GM19023 (cell line): ENCODE measurements around the gene ADK.
"Not testable (repeated sequence)": the region's sequence is repeated elsewhere in the genome, so short reads cannot be mapped to it uniquely, and the experiment has no call there.

ENCODE experiments used
- ATAC-seq: cut with Tn5 transposase; IDR thresholded peaks from one replicate; pipeline ENCODE4 v1.9.1; 2021; ENCODE audit warnings: mild to moderate bottlenecking, moderate library complexity; ENCODE audit not compliant: unreplicated experiment

ADK gene

DNA sequence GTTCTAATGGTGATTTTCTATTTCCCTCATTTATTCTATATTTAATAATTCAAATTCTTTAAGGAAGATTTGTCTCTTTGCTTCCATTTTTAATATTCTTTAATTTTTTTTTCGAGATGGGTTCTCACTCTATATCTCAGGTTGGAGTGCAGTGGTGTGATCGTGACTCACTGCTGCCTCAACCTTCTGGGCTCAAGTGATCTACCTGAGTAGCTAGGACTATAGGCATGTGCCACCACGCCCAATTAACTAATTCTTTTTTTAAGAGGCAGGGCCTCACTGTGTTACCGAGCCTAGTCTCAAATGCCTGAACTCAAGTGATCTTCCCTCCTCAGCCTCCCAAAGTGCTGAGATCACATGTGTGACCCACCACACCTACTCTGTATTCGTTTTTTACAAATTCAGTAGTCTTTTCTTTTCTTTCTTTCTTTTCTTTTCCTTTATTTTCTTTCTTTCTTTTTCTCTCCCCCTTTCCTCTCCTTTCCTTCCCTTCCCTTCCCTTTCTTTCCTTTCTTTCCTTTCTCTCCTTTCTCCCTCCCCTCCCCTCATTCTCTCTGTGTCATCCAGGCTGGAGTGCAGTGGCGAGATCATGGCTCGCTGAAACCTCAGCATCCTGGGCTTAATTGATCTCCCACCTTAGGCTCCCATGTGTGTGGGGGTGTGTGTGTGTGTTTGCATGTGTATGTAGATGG, 323.1 kb downstream of the ADK start:
- no peak for ATAC-seq

DNA sequence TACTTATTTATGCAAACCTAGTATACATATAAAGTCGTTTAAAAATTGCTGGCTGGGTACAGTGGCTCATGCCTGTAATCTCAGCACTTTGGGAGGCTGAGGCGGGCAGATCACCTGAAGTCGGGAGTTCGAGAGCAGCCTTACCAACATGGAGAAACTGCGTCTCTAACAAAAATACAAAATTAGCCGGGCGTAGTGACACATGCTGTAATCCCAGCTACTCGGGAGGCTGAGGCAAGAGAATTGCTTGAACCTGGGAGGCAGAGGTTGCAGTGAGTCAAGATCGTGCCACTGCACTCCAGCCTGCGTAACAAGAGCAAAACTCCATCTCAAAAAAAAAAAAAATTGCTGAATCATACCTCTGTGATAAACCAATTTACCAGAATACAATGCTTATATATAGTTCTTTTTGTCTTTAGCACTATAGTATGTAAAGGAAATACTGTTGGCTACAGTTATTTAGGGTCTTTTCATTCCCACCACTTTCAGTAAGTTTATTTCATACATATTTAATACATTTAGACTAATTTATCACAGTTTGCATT, 325.2 kb downstream of the ADK start:
- ATAC-seq: not testable (repeated sequence)

DNA sequence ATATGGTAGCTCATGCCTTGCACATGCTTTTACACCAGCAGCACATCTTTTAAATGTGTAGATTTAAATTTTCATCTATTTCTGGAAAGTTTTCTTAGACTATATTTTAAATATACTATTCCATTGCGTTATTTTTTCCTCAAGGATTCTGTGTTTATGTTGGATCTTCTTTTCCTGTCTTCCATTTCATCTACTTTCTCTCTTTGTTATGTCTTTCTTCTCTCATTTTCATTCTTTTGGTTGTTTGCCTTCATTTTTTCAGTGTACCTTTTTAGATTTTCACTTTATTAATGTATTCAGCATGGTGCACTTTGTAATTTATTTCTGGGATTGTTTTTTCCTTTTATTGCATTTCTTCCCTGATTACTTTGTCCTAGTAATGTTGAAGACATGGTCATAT, 329.8 kb downstream of the ADK start:
- ATAC-seq: no peak

DNA sequence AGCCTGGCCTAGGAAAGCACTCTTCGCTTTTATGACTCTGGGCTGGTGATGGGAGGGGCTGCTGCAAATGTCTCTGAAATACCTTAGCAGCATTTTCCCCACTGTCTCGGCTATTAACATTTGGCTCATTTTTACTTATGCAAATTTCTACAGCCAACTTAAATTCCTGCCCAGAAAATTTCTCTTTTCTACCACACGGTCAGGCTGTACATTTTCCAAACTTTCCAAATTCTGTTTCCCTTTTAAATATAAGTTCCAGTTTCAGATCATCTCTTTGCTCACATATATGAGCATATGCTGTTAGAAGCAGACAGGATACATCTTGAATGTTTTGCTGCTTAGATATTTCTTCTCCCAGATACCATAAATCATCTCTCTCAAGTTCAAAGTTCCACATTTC, 332.3 kb downstream of the ADK start:
- no peak for ATAC-seq

DNA sequence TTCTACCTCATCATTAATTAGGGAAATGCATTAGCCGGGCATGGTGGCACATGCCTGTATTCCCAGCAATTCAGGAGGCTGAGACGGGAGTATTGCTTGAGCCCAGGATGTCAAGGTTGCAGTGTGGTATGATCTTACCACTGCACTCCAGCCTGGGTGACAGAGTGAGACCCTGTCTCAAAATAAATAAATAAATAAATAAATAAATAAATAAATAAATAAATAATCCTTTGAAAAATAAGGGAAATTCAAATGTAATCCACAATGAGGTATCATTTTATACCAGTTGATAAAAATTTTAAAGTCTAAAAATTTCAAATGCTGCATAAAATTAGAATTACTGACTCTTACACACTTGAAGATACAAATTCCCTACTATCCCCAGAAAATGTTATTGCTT, 334.3 kb downstream of the ADK start:
- ATAC-seq: no peak

DNA sequence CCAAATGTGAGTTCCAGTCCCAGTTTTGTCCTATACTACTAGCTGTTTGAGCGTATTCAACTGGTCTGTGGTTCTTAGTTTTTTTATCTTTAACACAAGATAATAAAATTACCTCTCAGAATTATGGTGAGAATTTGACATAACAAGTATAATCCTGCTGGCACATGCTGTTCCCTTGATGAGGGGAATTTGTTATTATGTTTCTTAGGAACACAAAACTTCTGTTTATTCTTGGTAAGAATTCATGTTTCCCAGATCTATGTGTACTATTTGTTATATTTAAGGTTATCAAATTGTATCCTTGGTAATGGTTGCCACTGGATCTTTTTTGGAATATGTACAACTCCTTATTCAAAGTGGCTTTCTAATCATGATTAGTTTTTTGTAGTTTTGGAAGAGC, 335.6 kb downstream of the ADK start:
- no peak for ATAC-seq

DNA sequence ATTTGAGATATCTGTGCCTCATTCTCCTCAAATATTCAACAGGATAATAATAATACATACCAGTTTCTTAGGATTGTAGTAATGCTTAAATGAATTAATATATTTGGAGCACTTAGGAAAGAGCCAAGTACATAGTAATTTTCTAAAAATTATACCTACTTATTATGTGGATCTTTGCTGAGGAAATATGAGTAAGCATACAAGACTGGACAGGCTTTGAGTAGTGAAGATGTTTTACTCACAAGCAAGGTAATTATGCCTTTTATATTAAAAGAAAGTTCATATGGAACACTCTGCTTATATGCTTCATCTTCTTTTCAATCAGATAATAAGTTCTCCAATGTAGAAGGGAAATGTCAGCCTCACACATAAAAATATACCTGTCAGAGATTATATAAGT, 337.9 kb downstream of the ADK start:
- ATAC-seq: no peak

DNA sequence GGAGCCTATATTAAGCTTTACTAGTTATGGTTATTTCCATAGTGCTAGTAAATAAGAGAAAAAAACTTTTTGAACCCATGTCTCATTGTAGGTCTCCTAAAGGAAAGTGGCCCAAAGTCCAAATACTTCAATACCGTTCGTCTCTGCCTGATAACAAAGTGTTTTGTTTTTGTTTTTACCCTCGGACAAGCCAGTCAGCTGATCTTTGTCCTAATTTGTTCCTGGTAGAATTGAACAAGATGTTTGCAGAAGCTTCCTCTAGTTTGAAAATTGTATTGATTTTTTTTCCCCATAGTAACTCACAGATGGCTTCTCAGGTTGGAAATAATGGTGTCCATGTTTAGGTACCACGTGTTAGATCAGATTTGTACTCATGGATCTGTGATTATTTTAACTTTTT, 339.5 kb downstream of the ADK start:
- no peak for ATAC-seq

DNA sequence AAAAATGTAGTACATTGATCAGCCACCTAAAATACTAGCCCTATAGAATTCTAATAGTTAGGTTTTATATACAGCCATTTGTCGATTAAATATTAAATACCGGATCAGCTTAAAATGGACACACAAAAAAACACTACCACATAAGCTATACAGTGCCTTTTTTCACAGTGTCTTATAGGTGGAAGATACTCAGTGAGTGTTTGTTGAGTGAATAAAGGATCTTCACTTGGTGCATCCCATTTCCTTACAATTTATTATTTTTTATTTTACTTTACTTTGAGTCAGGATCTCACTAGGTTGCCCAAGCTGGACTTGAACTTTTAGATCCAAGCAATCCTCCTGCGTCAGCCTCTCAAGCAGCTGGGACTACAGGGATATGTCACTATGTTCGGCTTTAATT, 340.0 kb downstream of the ADK start:
- no peak for ATAC-seq

DNA sequence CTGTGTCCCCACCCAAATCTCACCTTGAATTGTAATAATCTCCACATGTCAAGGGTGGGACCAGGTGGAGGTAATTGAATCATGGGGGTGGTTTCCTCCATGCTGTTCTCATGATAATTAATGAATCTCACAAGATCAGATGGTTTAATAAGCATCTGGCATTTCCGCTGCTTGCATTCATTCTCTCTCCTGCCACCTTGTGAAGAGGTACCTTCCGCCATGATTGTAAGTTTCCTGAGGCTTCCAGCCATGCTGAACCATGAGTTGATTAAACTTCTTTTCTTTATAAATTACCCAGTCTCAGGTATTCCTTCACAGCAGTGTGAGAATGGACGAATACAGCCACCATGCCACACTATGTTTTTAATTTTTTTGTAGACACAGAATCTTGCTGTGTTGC, 345.3 kb downstream of the ADK start:
- ATAC-seq: not testable (repeated sequence)

DNA sequence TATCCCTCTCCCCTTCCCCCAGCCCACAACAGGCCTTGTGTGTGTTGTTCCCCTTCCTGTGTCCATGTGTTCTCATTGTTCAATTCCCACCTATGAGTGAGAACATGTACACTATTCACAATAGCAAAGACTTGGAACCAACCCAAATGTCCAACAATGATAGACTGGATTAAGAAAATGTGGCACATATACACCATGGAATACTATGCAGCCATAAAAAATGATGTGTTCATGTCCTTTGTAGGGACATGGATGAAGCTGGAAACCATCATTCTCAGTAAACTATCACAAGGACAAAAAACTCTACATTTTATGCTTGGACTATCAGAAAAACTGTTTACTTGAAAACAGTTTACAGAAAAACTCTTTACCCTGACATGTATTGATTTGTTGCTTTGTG, 347.6 kb downstream of the ADK start:
- ATAC-seq: not testable (repeated sequence)

DNA sequence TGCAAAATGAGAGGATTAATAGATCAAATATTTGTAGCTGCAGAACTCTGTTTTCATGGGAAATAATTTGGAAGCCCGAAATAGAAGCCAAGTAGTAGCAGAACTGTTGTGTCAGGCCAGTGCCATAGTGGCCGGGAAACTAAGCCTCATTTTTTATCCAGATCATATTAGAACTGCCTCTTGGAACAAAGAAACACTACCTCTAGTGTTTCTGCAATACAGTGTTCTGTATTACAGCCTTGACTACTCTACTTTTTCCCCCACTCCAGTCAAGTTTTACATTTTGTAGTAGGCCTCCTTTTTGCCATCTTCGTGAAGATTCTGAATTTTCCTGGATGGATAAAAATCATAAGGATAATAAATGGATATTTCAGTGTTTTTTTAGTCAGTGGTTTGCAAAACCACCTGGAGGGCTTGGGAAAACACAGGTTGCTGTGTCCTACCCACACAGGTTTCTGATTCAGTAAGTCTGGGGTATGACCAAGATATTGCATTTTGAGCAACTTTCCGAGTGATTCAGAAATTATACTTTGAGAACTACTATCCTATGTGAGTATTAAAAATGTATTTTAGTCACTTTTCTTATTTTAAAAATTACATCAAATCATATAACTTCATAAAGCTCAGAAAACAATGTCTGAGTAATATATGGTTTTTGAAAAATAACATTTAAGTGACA, 349.1 kb downstream of the ADK start:
- no peak for ATAC-seq

DNA sequence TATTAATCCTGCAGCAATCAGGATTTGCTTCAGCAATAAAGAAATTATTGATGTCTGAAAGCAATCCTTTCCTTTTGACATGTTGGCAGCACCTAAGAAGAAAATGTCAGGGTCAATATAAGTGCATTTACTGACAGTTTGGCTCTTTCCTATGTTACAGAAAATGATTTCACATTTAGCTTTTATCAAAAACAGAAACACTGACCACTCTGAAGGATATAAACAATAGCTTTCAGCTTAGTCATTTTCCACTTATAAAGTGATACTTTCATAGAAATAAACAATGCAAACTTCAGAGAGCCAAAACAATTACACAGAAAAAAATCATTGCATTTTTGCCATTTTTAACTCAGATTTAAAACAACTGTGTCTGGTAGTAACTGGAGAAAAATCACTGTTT, 349.8 kb downstream of the ADK start:
- no peak for ATAC-seq

DNA sequence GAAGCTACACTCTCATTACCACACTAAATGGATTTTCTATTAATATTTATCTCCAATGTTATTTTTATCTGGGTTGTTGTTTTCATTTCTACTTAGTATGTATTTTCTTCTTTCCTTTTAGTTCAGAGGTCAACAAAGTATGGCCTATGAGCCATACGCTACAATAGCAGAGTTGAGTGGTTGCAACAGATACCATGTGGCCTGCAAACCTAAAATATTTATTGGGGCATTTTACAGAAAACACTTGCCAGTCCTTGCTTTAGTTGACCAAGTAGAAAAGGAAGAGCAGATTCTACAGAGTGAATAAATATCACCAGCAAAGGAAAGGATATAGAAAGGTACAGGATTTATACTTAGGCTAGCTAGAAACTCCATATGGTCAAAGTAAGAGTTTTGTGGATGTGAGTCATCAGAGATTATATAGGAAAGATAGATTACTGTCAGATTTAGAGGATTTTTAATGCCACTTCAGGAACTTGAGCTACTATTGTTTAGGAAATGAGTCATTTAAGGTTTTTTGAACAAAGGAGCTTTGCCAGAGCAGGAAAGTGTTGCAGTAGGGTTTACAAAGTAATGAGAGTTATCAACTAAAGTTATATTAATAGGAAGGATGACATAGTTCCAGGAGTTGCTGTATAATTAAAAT, 352.1 kb downstream of the ADK start:
- no peak for ATAC-seq

DNA sequence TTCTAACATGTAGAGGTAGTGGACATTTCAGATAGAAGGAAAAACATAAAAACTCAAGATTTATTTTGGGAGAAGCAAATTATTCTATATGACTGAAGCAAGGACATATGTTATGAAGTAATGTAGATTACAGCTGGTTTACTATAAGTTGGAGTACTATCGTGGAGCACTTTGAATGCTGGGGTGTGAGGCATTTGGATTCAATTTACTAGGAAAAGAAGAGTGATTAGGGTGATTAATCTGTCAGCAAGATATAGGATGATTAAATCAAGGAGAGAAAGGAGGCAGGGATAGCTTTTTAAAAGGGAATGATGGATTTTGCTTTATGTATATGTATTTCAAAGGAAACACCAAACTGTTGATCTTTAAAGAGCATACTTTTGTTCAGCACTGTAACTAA, 356.9 kb downstream of the ADK start:
- ATAC-seq: no peak

DNA sequence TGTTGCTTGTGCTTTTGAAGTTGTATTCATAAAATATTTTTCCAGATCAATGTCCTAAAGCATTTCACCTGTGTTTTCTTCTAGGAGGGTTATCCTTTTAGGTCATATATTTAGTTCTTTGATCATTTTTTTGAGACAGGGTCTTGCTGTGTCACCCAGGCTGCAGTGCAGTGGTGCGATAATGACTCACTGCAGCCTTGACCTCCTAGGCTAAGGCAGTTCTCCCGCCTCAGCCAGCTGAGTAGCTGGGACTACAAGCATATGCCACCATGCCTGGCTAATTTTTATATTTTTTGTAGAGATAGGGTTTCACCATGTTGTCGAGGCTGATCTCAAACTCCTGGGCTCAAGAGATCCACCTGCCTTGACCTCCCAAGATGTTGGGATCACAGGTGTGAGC, 359.6 kb downstream of the ADK start:
- no peak for ATAC-seq

DNA sequence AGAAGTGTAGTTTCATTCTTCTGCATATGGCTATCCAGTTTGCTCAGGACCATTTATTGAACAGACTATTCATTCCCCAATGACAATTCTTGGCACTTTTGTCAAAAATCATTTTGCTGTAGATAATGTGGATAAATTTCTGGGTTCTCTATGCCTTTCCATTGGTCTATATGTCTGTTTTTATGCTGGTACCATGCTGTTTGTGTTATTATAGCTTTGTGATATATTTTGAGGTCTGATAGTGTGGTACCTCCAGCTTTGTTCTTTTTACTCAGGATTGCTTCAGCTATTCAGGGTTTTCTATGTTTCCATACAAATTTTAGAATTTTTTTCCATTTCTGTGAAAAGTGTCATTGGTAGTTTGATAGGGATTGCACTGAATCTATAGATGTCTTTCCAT, 360.0 kb downstream of the ADK start:
- ATAC-seq: no peak

DNA sequence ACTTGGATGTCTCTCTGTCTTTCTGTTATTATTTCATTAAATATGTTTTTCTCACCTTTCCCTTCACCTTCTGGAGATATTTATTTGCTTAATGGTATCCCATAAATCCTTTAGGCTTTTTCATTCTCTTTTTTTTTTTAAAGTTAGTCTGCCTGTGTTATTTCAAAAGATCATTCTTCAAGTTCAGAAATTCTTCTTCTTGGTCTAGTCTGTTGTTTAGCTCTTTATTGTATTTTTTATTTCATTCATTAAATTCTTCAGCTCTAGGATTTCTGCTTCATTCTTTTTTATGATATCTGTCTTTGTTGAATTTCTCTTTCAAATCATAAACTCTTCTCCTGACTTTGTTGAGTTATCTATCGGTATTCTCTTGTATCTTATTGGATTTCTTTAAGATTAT, 363.3 kb downstream of the ADK start:
- ATAC-seq: no peak

DNA sequence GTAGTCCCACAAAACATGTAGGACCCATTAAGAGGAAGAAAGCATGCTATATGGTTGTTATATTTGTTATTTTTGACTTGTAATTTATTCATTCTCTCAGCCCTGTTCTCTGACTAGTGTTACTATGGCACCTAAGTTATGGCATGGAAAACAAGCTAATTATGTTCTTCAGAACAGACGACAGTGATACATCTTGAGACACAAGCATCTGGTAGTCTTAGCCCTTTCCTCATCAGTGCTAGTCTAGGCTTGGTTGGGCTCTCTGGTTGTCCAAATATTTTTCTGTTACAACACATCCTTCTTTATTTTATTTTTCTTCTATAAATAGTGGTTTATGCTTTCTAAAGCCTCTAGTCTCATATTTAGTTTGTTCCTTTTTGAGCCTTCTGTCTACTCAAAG, 367.0 kb downstream of the ADK start:
- no peak for ATAC-seq

DNA sequence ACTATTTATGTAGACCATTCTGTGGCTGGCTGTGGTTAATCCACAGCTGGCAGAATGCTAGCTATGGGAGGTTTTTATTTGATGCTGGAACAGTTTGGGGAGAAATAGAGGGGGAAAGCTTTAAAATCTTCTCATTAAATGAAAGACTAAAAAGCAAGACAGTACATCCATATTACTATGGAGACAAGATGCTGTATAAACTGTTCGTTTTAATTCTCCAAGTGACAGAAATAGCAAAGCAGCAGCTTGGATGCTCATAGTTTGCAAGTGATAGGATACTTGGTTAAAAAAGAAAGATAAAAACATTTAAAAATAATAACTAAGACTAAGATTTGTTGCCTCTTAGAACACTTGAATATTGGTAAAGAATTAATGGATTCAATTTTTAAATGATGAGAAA, 370.5 kb downstream of the ADK start:
- ATAC-seq: no peak

DNA sequence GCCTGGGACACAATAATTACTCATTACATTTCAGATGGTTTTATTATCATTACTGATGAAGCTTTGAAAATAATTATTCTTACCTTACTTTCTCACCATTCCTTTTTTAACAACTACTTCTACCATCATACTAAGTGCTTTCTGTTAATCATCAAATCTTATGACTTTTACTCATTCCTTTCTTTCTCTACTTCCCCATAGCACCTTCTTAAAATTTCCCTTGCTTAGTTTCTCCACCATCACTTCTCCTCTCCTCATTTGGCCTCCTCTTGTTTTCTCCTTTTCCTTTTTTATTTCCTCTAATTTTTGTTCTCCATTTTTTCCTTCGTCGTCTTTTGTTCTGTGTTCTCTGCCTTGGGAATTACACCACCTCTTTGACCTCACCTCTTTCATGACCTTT, 372.2 kb downstream of the ADK start:
- ATAC-seq: no peak

DNA sequence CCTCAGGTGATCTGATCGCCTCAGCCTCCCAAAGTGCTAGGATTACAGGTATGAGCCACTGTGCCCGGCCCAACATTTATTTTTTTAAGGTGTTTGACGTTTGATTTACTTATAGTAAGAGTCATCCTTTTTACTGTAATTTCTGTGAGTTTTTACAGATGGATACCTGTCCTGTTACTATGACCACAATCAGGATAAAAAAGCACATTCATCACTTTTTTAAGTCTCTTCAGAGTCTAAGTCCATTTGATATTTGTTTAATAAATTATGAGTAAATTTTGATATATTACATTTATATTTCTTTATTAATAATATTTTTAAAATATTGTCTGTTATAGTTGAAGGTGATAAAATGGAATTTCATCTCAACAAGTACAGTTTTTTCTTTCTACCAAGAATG, 374.9 kb downstream of the ADK start:
- ATAC-seq: no peak
